Measurements from ENCODE around the gene LARGE1.

The LARGE1 gene

DNA sequence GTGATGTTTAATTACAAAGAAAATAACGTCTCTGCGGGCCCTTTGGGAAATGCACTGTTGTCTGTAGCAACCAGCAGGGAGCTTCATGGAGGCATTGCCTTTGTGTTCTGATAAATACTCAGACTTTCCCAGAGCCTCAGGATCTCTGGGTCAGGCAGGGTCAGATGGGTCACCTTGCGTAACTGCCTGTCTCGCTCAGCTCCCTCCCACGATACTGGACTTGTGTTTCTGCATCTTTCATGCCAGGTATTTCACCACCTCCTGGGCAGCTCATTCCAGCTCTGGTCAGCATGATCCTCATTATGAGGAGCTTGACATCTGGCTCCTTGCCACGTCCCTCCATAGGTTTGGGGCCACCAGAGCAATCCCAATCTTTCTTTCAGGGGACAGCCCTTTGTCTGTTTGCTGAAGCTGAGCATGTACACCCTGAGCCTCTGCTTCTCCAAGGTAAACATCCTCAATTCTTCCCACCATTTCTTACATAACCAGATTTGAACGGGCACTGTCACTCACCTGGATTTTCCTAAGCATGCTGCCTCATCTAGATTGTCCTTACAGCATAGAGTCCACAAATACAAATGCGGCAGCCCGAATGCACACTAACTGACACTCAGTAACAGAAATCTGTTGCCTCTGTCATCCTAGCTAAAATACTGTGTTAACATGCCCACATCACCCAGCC, 162.3 kb downstream of the LARGE1 start:
- no peak for DNase-seq

- no peak for DNase-seq
Observed at GRCh38 chr22:33757041-33757801, 163.1 kb downstream of the LARGE1 start.

DNA sequence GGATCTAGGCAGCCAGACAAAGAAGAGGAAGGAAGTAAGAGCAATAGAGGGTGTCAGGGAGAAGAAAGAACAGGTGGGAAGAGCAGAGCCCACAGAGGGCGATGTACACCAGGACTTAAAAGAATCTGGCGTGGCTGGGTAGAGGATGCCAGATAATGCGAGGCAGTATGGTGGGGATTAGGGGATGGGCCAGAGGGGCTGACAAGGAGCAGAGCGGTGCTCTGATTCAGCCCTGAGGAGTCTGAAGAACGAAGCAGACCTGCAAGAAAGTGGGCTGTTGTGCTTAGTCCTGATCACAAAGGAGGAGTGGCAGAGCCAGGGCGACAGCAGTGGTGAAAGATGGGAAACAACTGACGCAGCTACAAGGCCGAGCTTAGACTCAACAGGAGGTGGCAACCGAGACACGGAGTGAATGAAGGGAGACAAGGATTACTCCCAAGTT, 163.7 kb downstream of the LARGE1 start:
- DNase-seq = no peak

GRCh38 chr22:33748714-33749113, 171.6 kb downstream of the LARGE1 start:
- no peak for DNase-seq

- no peak for DNase-seq
Observed at GRCh38 chr22:33747576-33748180, 172.6 kb downstream of the LARGE1 start.

DNA sequence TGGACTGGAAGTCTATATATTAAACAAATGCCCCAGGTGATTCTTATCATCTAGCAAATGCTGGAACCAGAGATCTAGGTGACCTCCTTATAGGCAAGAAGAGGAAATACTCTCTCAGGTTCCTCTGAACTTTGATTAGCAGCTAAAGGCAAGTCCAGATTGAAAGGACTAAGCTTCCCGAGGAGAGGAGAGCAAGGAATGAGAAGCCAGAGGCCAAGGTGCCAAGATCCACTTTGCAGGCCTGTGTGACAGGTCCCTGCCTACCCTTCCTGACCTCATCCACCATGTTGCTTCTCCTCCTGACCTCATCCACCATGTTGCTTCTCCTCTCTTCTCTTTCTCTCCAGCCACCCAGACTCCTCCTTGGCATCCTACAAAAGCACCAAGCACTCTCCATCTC, 173.2 kb downstream of the LARGE1 start:
- DNase-seq = no peak

- no peak for DNase-seq
Observed at GRCh38 chr22:33746501-33746928, 173.8 kb downstream of the LARGE1 start.

- DNase-seq = no peak
Observed at GRCh38 chr22:33745501-33745900, 174.8 kb downstream of the LARGE1 start.

GRCh38 chr22:33743756-33744155, 176.5 kb downstream of the LARGE1 start:
- DNase-seq = no peak

- DNase-seq = no peak
Observed at GRCh38 chr22:33741025-33741424, 179.3 kb downstream of the LARGE1 start.

DNA sequence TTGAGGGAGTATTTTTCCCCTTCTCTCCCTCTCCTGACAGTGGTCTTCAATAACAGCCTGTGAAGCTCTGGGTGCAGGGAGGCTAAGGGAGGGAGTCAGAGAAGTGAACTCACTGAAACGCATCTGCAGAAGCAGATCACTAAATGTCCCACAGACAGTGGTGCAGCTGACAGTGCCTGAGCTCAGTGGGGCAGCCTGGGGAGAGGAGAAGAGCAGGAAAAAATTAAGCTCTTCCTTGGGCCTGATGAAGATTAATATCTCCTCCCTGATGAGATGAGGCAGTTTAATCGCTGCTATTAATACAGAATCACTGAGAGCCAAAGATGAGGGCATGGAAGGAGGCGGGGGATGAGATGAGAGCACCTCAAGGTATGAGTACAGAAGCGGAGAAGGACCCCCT, 180.8 kb downstream of the LARGE1 start:
- no peak for DNase-seq

- no peak for DNase-seq
Observed at GRCh38 chr22:33737662-33738061, 182.6 kb downstream of the LARGE1 start.

DNA sequence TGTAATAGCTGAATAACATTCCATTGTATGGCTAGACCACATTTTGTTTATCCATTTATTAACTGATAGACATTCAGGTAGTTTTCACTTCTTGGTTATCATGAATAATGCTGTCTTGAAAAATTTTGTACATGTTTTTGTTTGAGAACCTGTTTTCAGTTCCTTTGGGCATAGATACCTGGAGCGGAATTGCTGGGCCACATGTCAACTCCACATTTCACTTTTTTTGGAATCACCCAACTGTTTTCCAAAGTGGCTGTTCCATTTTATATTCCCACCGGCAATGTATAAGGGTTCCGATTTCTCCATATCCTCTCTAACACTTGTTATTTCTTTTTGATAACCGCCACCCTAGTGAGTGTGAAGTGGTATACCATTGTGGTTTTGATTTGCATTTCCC, 184.3 kb downstream of the LARGE1 start:
- no peak for DNase-seq

DNA sequence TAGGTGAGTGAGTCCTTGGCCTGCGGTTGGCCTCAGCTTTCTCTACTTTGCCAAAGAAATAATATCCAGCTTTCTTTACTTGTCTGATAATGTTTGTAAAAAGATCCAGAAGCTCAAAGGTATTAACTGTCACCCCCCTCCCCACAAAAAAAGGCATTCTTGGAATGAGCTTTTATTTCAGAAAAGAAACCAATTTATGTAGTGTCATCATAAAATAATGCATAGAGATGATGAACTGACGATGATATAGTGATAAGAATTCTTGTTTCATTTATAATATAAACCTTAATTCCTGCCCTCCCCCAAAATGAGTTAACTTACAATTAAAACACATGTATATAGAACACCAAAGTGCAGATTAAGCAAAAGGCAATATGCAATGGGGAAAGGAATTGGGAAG, 191.4 kb downstream of the LARGE1 start:
- no peak for DNase-seq

- no peak for DNase-seq
Observed at GRCh38 chr22:33726294-33726734, 194.0 kb downstream of the LARGE1 start.

- no peak for DNase-seq
Observed at GRCh38 chr22:33723915-33724314, 196.4 kb downstream of the LARGE1 start.

- DNase-seq = no peak
Observed at GRCh38 chr22:33722816-33723215, 197.5 kb downstream of the LARGE1 start.

GRCh38 chr22:33720166-33720878, 200.0 kb downstream of the LARGE1 start:
- DNase-seq = no peak

GRCh38 chr22:33717694-33718396, 202.4 kb downstream of the LARGE1 start:
- no peak for DNase-seq

DNA sequence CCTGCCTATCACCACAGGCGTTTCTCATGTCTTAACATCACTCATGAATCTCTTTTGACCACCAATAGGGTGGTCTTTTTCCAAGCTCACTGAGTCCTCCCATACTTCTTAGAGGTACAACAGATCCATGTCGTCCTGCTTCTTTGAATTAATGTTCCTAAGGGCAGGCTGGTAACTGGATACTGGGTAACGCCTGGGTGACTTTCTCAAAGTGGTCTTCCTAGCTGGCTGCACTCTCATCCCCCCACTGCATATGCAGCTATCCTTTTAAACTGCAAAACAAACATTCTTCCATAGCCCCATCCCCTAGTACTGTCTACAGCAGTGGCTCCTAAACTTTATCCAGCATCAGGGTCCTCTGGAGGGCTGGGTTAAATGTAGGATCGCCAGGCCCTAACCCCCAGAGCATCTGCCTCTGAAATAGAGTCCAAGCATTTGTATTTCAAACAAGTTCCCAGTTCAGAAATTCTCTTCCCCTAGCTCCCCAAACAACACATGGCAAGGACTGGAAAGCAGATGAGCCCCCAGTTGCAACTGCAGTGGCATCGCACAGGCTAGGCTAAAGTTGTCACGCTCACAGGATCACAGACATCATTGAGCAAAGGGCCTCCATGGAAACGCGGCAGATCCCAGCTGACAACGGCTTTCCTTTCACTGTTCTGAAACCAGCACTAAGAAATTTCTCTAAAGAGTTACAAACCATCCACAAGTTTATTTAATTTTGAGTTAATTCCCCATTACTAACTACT, 204.9 kb downstream of the LARGE1 start:
- no peak for DNase-seq

DNA sequence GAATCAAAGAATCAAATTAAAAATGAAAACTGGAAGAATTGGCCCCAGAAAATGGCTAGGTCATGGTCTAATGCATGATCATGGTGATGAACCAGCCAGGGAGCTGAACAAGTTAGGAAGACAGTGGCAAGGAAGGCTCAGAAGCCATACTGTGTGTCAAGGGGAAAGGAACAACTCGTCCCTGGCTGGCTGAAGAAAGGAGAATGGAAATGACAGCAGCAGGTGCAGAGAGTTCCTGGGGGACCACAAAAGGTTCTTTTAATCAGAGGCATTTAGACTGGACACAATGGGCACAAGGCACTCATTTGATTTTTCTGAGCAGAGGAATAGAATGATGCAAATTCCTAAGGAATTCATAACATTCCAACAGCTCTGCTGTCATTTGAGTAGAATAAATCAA, 209.9 kb downstream of the LARGE1 start:
- DNase-seq = no peak

GRCh38 chr22:33707581-33707980, 212.7 kb downstream of the LARGE1 start:
- no peak for DNase-seq

All from NCI-H2081 treated with DMSO at 0.1 percent for 48 hours (cell line).